ENCODE measurements around the gene EFCAB9.

Gene EFCAB9

GRCh38 chr5:172251419-172251818, 57.4 kb downstream of the EFCAB9 start:
- DNase-seq (ENCODE audit: insufficient read length, low spot score) (no peak), FAIRE-seq (no peak)
- TF ChIP-seq POU2F2 (IDR thresholded peaks at IDR 0.05; ENCODE audit: low read depth, low read length) (no peak), PAX5 (IDR thresholded peaks at IDR 0.05; ENCODE audit: insufficient read depth, low read length, severe bottlenecking) (no peak), TAF1 (IDR thresholded peaks at IDR 0.05; ENCODE audit: low read depth, low read length) (no peak), POLR2A (IDR thresholded peaks at IDR 0.05; ENCODE audit: low read depth, low read length) (no peak), POLR2AphosphoS5 (IDR thresholded peaks at IDR 0.05; ENCODE audit: low read depth, low read length) (no peak), SPI1 (IDR thresholded peaks at IDR 0.05; ENCODE audit: low read depth, low read length) (no peak)

DNA sequence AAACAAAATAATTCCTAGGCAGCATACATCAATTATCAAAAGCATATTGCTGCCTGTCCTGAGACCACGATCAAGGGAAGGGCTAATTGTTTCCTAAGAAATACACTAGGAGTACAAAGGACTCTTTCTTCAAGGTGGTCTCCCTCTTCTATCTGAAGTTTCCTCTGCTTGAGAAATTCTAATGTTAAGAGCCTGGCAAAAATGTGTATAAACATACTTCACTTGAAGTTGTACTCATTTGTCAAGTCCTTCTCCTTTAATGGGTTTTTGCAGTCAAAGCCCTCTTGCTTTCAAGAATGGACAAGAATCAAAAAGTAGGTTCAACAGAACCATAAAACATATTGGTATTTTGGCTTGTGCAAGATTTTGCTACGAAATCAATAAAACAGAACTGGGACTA, 58.5 kb downstream of the EFCAB9 start:
- DNase-seq (ENCODE audit: insufficient read length, low spot score) (no peak), FAIRE-seq (no peak)
- TF ChIP-seq POU2F2 (IDR thresholded peaks at IDR 0.05; ENCODE audit: low read depth, low read length), result no peak
- TF ChIP-seq PAX5 (IDR thresholded peaks at IDR 0.05; ENCODE audit: insufficient read depth, low read length, severe bottlenecking), result no peak
- no peak for TF ChIP-seq POLR2A (IDR thresholded peaks at IDR 0.05; ENCODE audit: low read depth, low read length)
- no peak for TF ChIP-seq TAF1 (IDR thresholded peaks at IDR 0.05; ENCODE audit: low read depth, low read length)
- TF ChIP-seq SPI1 (IDR thresholded peaks at IDR 0.05; ENCODE audit: low read depth, low read length), result no peak
- no peak for TF ChIP-seq POLR2AphosphoS5 (IDR thresholded peaks at IDR 0.05; ENCODE audit: low read depth, low read length)
